ENCODE results near the gene NRXN2. TPM values are rescaled to one million over a fixed set of nuclear protein-coding genes. Genes with fewer than 3 reads are reported as not detected.
A peak's percentile ranks its signal among the peaks of the same experiment; 100 is the strongest.

Gene NRXN2
- total RNA-seq, 1 donor from 2014 or later = 2.2 TPM

DNA sequence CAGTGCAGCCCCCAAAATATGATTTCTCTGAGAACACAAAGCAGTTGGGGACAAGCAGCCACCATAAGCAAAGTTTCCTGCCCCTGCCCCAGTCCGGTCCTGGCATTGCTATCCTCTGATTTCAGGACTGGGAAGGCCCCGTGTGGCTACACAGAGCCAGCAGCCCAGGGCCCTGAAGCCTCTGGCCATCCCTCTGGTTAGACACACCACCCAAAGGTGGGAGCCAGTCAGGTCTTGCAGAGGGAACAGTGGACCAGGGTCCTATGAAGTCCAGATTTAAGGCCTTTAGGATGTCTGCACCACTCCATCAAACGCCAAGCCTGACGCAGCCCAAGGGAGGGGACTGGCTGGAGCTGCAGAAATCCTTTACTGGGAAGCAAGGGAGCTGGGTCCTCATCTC is 68.6 kb downstream of the NRXN2 start:
- H3K27ac Mint-ChIP-seq = no peak overlapping the region
- H2AFZ ChIP-seq (replicated peaks) = no peak overlapping the region
- H4K20me1 ChIP-seq (ENCODE audit: low read depth) = no peaks in the 10 kb centered on the region

DNA sequence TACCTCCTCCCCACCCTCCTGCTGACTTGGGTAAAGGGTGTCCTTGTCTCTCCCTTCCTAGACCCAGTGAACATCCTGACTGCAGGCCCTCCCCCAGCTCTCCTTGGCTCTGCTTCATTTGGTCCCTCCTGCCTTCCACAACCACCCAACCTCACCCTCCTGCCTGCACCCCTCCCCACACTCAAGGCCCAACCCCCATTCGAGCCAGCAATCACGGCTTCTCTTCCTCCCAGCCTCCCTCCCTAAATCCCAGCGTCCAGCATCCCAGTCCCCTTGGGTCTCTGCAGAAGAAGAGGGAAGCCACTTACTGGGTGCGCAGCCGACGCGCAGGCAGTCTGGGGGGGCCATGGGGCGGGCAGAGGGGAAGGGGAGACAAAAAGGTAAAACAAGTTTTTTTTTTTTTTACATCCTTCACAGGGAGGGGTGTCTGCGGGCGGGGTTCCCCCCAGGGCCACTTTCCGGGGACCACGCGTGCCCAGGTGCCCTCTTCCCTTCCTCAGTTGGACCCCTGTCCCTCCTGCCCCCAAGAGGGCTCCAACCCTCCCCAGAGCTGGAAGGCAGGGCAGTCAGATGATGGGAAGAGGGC is 69.5 kb downstream of the NRXN2 start:
- Histone ChIP-seq H3K4me2 (no peak overlapping the region), H4K20me1 (ENCODE audit: low read depth) (no peaks in the 10 kb centered on the region), H3K4me1 (peaks cover 12% of the 10 kb centered on the region), H3F3A (ENCODE audit: low read depth) (peaks cover 8% of the 10 kb centered on the region), H3K9me3 (ENCODE audit: low read depth) (no peaks in the 10 kb centered on the region), H3K4me3 (no peak overlapping the region), H3K79me2 (ENCODE audit: low read depth) (no peaks in the 10 kb centered on the region), H2AFZ (replicated peaks) (peak overlapping the region; percentile 60), H3K27me3 (no peaks in the 10 kb centered on the region), H3K9ac (no peak overlapping the region), H3K27ac (no peak overlapping the region), H3K36me3 (no peaks in the 10 kb centered on the region)
- no peak overlapping the region for H3K27ac Mint-ChIP-seq
- H3K9me3 Mint-ChIP-seq = no peaks in the 10 kb centered on the region
- no peaks in the 10 kb centered on the region for H3K36me3 Mint-ChIP-seq
- peak overlapping the region; percentile 47 for H3K4me3 Mint-ChIP-seq
- H3K27me3 Mint-ChIP-seq (ENCODE audit: insufficient read depth, low read depth) = peaks cover 14% of the 10 kb centered on the region
- TF ChIP-seq EZH2phosphoT487 (IDR thresholded peaks at IDR 0.05) = no peak
- no peak for TF ChIP-seq EZH2 (IDR thresholded peaks at IDR 0.05)
- TF ChIP-seq, protein P1, sequence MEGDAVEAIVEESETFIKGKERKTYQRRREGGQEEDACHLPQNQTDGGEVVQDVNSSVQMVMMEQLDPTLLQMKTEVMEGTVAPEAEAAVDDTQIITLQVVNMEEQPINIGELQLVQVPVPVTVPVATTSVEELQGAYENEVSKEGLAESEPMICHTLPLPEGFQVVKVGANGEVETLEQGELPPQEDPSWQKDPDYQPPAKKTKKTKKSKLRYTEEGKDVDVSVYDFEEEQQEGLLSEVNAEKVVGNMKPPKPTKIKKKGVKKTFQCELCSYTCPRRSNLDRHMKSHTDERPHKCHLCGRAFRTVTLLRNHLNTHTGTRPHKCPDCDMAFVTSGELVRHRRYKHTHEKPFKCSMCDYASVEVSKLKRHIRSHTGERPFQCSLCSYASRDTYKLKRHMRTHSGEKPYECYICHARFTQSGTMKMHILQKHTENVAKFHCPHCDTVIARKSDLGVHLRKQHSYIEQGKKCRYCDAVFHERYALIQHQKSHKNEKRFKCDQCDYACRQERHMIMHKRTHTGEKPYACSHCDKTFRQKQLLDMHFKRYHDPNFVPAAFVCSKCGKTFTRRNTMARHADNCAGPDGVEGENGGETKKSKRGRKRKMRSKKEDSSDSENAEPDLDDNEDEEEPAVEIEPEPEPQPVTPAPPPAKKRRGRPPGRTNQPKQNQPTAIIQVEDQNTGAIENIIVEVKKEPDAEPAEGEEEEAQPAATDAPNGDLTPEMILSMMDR (IDR thresholded peaks at IDR 0.05) = no peak
- no peak for DNase-seq (ENCODE audit: low spot score)
- H3K4me1 Mint-ChIP-seq = peaks cover 14% of the 10 kb centered on the region

More for the DNA sequence above, 68.6 kb downstream of the NRXN2 start:
- peaks cover 10% of the 10 kb centered on the region for H3K4me1 Mint-ChIP-seq
- Histone ChIP-seq H3K4me1 (peaks cover 12% of the 10 kb centered on the region), H3K9ac (no peak overlapping the region), H3F3A (ENCODE audit: low read depth) (peaks cover 8% of the 10 kb centered on the region), H3K79me2 (ENCODE audit: low read depth) (no peaks in the 10 kb centered on the region), H3K27me3 (no peaks in the 10 kb centered on the region), H3K27ac (no peak overlapping the region), H3K9me3 (ENCODE audit: low read depth) (no peaks in the 10 kb centered on the region), H3K4me3 (no peak overlapping the region), H3K36me3 (no peaks in the 10 kb centered on the region), H3K4me2 (no peak overlapping the region)
- H3K9me3 Mint-ChIP-seq = no peaks in the 10 kb centered on the region
- peaks cover 9% of the 10 kb centered on the region for H3K27me3 Mint-ChIP-seq (ENCODE audit: insufficient read depth, low read depth)
- DNase-seq (ENCODE audit: low spot score) = no peak
- TF ChIP-seq EZH2 (IDR thresholded peaks at IDR 0.05) = no peak
- no peak for TF ChIP-seq EZH2phosphoT487 (IDR thresholded peaks at IDR 0.05)
- TF ChIP-seq, protein P1 (IDR thresholded peaks at IDR 0.05) = no peak
- H3K36me3 Mint-ChIP-seq = no peaks in the 10 kb centered on the region
- H3K4me3 Mint-ChIP-seq = no peak overlapping the region

DNA sequence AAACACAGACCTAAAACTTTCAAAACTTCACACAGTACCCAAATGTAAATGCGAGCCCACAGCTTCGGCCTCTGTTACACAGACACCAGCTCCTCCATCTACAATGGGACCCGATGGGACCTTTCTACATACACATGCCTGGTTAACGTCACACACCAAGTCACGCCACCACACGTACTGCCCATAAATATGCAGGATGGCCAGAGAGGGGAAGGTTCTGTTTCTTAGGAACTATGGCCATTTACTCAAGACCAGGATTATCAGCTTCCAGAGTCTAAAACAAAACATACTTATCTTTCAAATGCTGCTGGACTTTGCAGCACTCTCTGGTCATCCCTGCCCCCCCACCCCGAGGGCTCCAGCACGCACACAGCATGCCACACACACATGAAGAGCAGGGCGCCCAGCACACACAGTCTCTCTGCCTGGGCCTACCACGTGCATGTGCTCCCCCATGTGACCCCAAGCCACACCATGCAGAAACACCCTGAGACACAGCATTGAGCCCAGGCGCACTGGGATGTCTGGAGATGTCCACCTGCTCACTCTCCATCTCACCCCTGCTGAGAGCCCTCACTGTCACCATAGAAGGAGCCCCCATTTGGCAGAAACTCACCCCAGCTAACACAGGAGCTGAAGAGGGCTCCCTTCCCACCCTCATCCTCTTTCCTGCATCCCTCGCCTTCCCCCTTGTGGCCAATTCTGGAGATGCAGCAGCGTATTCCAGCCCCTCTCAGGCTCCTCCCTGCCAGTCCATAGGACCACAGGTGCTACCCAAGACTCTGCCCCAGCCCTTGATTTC is 70.2 kb downstream of the NRXN2 start:
- peaks cover 12% of the 10 kb centered on the region for H3K4me1 ChIP-seq
- peaks cover 14% of the 10 kb centered on the region for H3K27me3 Mint-ChIP-seq (ENCODE audit: insufficient read depth, low read depth)
- no peak overlapping the region for H3K4me3 ChIP-seq
- H3K9me3 ChIP-seq (ENCODE audit: low read depth) = no peaks in the 10 kb centered on the region
- no peaks in the 10 kb centered on the region for H3K9me3 Mint-ChIP-seq
- H3K79me2 ChIP-seq (ENCODE audit: low read depth) = no peaks in the 10 kb centered on the region
- no peaks in the 10 kb centered on the region for H3K36me3 ChIP-seq
- H3K9ac ChIP-seq = no peak overlapping the region
- TF ChIP-seq EZH2phosphoT487 (IDR thresholded peaks at IDR 0.05) = no peak
- TF ChIP-seq, protein P1 (IDR thresholded peaks at IDR 0.05) = peak; percentile 87
- TF ChIP-seq EZH2 (IDR thresholded peaks at IDR 0.05) = no peak
- H3K36me3 Mint-ChIP-seq = no peaks in the 10 kb centered on the region
- no peaks in the 10 kb centered on the region for H4K20me1 ChIP-seq (ENCODE audit: low read depth)
- H2AFZ ChIP-seq (replicated peaks) = peak overlapping the region; percentile 60
- H3K27ac Mint-ChIP-seq = no peak overlapping the region
- no peaks in the 10 kb centered on the region for H3K27me3 ChIP-seq
- H3K27ac ChIP-seq = no peak overlapping the region
- peak; percentile 85 for DNase-seq (ENCODE audit: low spot score)
- peaks cover 15% of the 10 kb centered on the region for H3K4me1 Mint-ChIP-seq
- peaks cover 8% of the 10 kb centered on the region for H3F3A ChIP-seq (ENCODE audit: low read depth)
- no peak overlapping the region for H3K4me2 ChIP-seq
- H3K4me3 Mint-ChIP-seq = peak overlapping the region; percentile 58
